Heart left ventricle (tissue), 16 donors: ENCODE results near the gene ENDOD1. TPM values are rescaled to one million over a fixed set of nuclear protein-coding genes. Genes with fewer than 3 reads are reported as not detected.

Experiments used
- ATAC-seq, 4 donors: fragments of 200-7000 bp; cut with Tn5 transposase; one replicate each; pipeline ENCODE4 v1.9.1; 2020 to 2022; ENCODE audit warnings: moderate library complexity in 4 of 4, mild to moderate bottlenecking in 3 of 4, moderate number of reproducible peaks in 1 of 4
- DNase-seq, 5 donors: peaks; one replicate each; pipeline ENCODE4 v3.0.0-alpha.2; 2020
- H3K27ac ChIP-seq, 12 donors: fragments of 200-600 bp; sonication (generic) in 4 of 12; one replicate each; pipeline versions ENCODE4 v1.5.0 to v1.8.0; 2016 to 2022; ENCODE audit warnings: mild to moderate bottlenecking in 2 of 12
- H3K27me3 ChIP-seq, 9 donors: fragments of 200-600 bp; sonication (generic) in 2 of 9; one replicate each; pipeline versions ENCODE4 v1.5.1 to v1.8.0; 2016 to 2022; ENCODE audit warnings: mild to moderate bottlenecking in 3 of 9
- H3K36me3 ChIP-seq, 9 donors: fragments of 200-600 bp; sonication (generic) in 2 of 9; one replicate each; pipeline versions ENCODE4 v1.5.0 to v1.8.0; 2018 to 2022; ENCODE audit warnings: mild to moderate bottlenecking in 2 of 9
- H3K4me1 ChIP-seq, 12 donors: fragments of 200-600 bp; sonication (generic) in 4 of 12; one replicate each; pipeline versions ENCODE4 v1.5.0 to v1.8.0; 2016 to 2022; ENCODE audit warnings: mild to moderate bottlenecking in 3 of 12
- H3K4me3 ChIP-seq, 12 donors: fragments of 200-600 bp; sonication (generic) in 4 of 12; one replicate each; pipeline versions ENCODE4 v1.5.0 to v1.8.0; 2017 to 2022; ENCODE audit warnings: mild to moderate bottlenecking in 9 of 12, moderate library complexity in 4 of 12
- H3K9me3 ChIP-seq, 12 donors: fragments of 200-600 bp; sonication (generic) in 4 of 12; one replicate each; pipeline versions ENCODE4 v1.5.0 to v1.8.0; 2016 to 2022; ENCODE audit warnings: mild to moderate bottlenecking in 1 of 12
- POLR2A ChIP-seq, 2 donors: fragments of 450-650 bp; IDR thresholded peaks; one replicate each; pipeline ENCODE4 v1.6.1; 2017; ENCODE audit warnings: antibody characterized with exemption in 2 of 2, mild to moderate bottlenecking in 2 of 2, moderate library complexity in 2 of 2
- WGBS, 4 donors: extraction: QIAGEN DNeasy Blood & Tissue Kit in 2 of 4; methylation state at CpG; one replicate each; pipeline versions ENCODE4 v1.1.5 to v1.1.7; 2013 to 2018; 5-methylcytosine and 5-hydroxymethylcytosine counted together
- intact Hi-C, 10 donors: fragments of 100-400 bp; cut with DNase I; formaldehyde crosslinking; loops; one replicate each; pipeline versions ENCODE4 v1.11.1 to v1.14.2; 2022
- polyA plus RNA-seq, 2 donors: library from polyadenylated mRNA; stranded (reverse); fragments of 200-250 nt; gene quantifications; one replicate each; pipeline ENCODE4 v1.2.3, GENCODE V29; 2013
- total RNA-seq, 9 donors: library from RNA; depleted of rRNA in 2 of 9; stranded (reverse); fragments of >200 nt in 2 of 9; fragmentation: NEBNext Ultra II Directional in 3 of 9; extraction: Animal tissue kit (Norgen Biotek cat#: 25700) in 3 of 9; gene quantifications; one replicate each; pipeline versions ENCODE4 v1.1.0 to v1.2.4, GENCODE V29; 2016 to 2023
- TF ChIP-seq, protein P1 (sequence below), 12 donors: fragments of 200-600 bp; sonication (generic) in 4 of 12; IDR thresholded peaks; one replicate each; pipeline versions ENCODE4 v1.5.0 to v1.8.0; 2018 to 2022; ENCODE audit warnings: antibody characterized with exemption in 12 of 12, mild to moderate bottlenecking in 5 of 12
- donor health status: ischemic (EF 13 %, LVEDD 7.1; RV severe dilation, severe dysfunction).
- donor health status: healthy with polysubstance abuse.
- donor health status: DM: no; HTN: yes; CAD: no.
- donor health status: DM: no; HTN: no; CAD: no.
- donor health status: ischemic (EF 25% LVEDD 6.9; RV normal size, moderate dysfunction).
- donor health status: ischemic (EF 25% LVEDD 5.7; RV mildly dilated, moderate dysfunction).
- donor health status: healthy.
- donor health status: DM: yes; HTN: yes; CAD: no.
- donor health status: ischemic (EF 35%, LVEDD 5.7; RV mildly dilated, moderate dysfunction).
- donor health status: nonischemic (EF 11% LVEDD 7.7; RV severe dilation, severe dysfunction).
- donor health status: DM: yes; HTN: yes; CAD: no.
- donor health status: PGD.
- donor health status: ischemic (EF 29% LVEDD 5.4; RV normal size, mild dysfunction).
- donor health status: nonischemic (EF 23%, LVEDD 6.1; RV moderate dilation, normal function).

ENDOD1 gene
- total and polyA plus RNA-seq, 11 donors = 4.0 to 28.5 (median 12.8) TPM

DNA sequence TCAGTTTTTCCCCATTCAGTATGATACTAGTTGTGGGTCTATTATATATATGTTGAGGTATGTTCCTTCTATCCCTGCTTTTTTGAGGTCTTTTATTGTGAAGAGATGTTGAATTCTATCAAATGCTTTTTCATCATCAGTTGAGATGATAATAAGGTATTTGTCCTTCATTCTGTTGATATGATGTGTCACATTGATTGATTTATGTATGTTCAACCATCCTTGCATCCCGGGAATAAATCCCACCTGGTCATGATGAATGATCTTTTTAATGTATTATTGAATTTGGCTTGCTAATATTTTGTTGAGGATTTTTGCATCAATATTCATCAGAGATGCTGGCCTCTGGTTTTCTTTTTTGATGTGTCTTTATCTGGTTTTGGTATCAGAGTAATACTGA lies 26.0 kb downstream of the ENDOD1 start:
- Histone ChIP-seq H3K9me3 (peaks cover 0 to 16% (median 0%) of the 10 kb centered on the region in 12 donors), H3K4me1 (peaks cover 0 to 4% (median 0%) of the 10 kb centered on the region in 12 donors), H3K27ac (no peak overlapping the region), H3K36me3 (no peaks in the 10 kb centered on the region), H3K4me3 (no peak overlapping the region), H3K27me3 (no peaks in the 10 kb centered on the region)
- intact Hi-C loops = no loop called here
- ATAC-seq (no peak), DNase-seq (no peak)
- 79 to 95% (median 94%) methylated on average over 1 of the region's 1 CpG for WGBS, 4 donors
- no peak for TF ChIP-seq POLR2A (IDR thresholded peaks at IDR 0.05)
- TF ChIP-seq, protein P1, sequence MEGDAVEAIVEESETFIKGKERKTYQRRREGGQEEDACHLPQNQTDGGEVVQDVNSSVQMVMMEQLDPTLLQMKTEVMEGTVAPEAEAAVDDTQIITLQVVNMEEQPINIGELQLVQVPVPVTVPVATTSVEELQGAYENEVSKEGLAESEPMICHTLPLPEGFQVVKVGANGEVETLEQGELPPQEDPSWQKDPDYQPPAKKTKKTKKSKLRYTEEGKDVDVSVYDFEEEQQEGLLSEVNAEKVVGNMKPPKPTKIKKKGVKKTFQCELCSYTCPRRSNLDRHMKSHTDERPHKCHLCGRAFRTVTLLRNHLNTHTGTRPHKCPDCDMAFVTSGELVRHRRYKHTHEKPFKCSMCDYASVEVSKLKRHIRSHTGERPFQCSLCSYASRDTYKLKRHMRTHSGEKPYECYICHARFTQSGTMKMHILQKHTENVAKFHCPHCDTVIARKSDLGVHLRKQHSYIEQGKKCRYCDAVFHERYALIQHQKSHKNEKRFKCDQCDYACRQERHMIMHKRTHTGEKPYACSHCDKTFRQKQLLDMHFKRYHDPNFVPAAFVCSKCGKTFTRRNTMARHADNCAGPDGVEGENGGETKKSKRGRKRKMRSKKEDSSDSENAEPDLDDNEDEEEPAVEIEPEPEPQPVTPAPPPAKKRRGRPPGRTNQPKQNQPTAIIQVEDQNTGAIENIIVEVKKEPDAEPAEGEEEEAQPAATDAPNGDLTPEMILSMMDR (IDR thresholded peaks at IDR 0.05) = no peak

DNA sequence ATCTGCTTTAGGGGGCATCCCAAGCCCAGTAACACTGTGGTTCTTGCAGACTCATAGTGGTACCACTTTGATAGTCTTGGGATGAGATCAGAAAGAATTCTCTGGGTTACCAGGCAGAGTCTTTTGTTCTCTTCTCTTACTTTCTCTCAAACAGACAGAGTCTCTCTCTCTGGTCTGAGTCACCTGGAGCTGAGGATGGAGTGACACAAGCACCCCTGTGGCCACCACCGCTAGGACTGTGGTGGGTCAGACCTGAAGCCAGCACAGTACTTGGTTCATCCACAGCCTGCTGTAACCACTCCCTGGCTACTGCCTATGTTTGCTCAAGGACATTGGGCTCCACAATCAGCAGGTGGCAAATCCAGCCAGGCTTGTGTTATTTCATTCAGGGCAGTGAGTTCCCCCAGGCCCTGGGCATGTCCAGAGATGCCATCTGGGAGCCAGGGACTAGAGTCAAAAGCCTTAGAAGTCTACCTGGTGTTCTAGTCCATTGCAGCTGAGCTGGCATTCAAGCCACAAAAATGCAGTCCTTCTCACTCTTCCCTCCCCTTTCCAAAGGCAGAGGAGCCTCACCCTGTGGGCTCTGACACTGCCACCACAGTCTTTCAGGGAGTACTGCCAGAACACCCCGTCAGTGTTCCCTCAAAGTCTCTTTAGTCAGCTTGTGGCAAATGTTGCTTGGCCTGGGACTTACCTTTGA lies 29.9 kb downstream of the ENDOD1 start:
- Histone ChIP-seq H3K4me3 (no peak overlapping the region), H3K27me3 (no peaks in the 10 kb centered on the region), H3K36me3 (no peaks in the 10 kb centered on the region), H3K9me3 (peaks cover 0 to 16% (median 0%) of the 10 kb centered on the region in 12 donors), H3K27ac (no peak overlapping the region), H3K4me1 (peaks cover 0 to 19% (median 4%) of the 10 kb centered on the region in 12 donors)
- DNase-seq (no peak), ATAC-seq (no peak)
- WGBS, 4 donors = 92 to 98% (median 95%) methylated on average over 2 of the region's 2 CpGs
- intact Hi-C loops = no loop called here
- TF ChIP-seq, protein P1 (IDR thresholded peaks at IDR 0.05) = no peak
- no peak for TF ChIP-seq POLR2A (IDR thresholded peaks at IDR 0.05)

DNA sequence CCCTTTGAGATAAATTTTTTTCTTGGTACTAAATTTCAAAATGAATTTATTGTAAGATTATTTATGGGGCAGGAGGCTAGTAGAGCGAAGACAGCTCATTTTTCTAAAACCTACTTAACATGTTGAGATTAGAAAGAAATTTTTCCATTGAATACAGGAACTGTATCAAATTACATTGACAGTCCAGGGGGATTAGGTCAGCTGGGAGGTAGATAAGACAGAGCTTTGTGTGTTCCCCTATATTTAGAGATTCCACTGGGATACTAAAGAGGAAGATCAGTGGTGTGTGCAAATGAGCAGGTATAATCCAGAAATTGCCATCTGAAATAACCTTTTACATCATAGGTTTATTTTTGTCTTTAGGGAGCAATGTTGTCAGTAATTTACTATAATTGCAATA lies 32.1 kb downstream of the ENDOD1 start:
- DNase-seq (no peak), ATAC-seq (no peak)
- Histone ChIP-seq H3K36me3 (no peaks in the 10 kb centered on the region), H3K27ac (no peak overlapping the region), H3K27me3 (no peaks in the 10 kb centered on the region), H3K9me3 (peaks cover 0 to 16% (median 0%) of the 10 kb centered on the region in 12 donors), H3K4me1 (peaks cover 0 to 19% (median 4%) of the 10 kb centered on the region in 12 donors), H3K4me3 (no peak overlapping the region)
- no peak for TF ChIP-seq POLR2A (IDR thresholded peaks at IDR 0.05)
- TF ChIP-seq, protein P1 (IDR thresholded peaks at IDR 0.05) = no peak
- 83 to 90% (median 87%) methylated on average over 1 of the region's 1 CpG for WGBS, 4 donors
- intact Hi-C loops = no loop called here

DNA sequence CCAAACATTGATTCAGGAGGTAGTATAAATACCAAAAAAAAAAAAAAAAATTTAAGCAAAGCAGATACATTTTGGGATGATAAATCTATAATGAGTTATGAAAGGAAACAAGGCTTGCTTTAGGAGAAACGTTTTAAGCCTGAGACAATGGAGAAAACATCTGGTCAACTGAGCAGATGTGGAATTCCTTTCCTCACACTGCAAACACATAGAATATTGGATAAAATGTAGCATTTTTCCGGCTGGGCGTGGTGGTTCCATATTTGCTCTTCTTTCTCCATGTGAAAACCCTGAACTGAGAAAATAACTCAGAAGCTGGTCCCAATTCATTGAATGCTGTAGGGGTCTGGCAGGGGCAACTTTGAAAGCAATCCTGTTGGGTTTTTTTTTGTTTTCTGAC lies 33.9 kb downstream of the ENDOD1 start:
- Histone ChIP-seq H3K4me1 (peaks cover 0 to 19% (median 4%) of the 10 kb centered on the region in 12 donors), H3K27me3 (no peaks in the 10 kb centered on the region), H3K4me3 (no peak overlapping the region), H3K9me3 (peaks cover 0 to 4% (median 0%) of the 10 kb centered on the region in 12 donors), H3K27ac (no peak overlapping the region), H3K36me3 (peaks cover 0 to 5% (median 3%) of the 10 kb centered on the region in 9 donors)
- no peak for DNase-seq
- WGBS, 4 donors = 46 to 62% (median 56%) methylated on average over 3 of the region's 3 CpGs
- no peak for TF ChIP-seq POLR2A (IDR thresholded peaks at IDR 0.05)
- TF ChIP-seq, protein P1 (IDR thresholded peaks at IDR 0.05) = no peak
- no peak for ATAC-seq
- intact Hi-C loops = no loop called here
